Adrenal gland (tissue), 12 donors: Measurements from ENCODE around the gene SERPIND1. TPM values are rescaled to one million over a fixed set of nuclear protein-coding genes. Genes with fewer than 3 reads are reported as not detected.
A peak's percentile ranks its signal among the peaks of the same experiment; 100 is the strongest.
"Not testable (repeated sequence)": the region's sequence is repeated elsewhere in the genome, so short reads cannot be mapped to it uniquely, and the experiment has no call there.

ENCODE experiments used
- DNase-seq, 7 donors: peaks; one replicate each; pipeline ENCODE4 v3.0.0-alpha.2; 2019 to 2020
- H3K27ac ChIP-seq, 5 donors: fragments of 200-600 bp; sonication (generic) in 4 of 5; 1 replicate in 3 of 5; 2 replicates in 2 of 5; pipeline versions ENCODE4 v1.5.1 to v1.8.0; 2016 to 2020; ENCODE audit warnings: mild to moderate bottlenecking in 1 of 5
- H3K27me3 ChIP-seq: fragments of 200-600 bp; 2 replicates; pipeline ENCODE4 v1.8.0; 2021
- H3K36me3 ChIP-seq, 2 donors: fragments of 200-600 bp; replicated peaks in 1 of 2; 1 replicate in 1 of 2; 2 replicates in 1 of 2; pipeline versions ENCODE4 v1.5.1 to v1.8.0; 2018 to 2022
- H3K4me1 ChIP-seq, 2 donors: fragments of 200-600 bp; replicated peaks in 1 of 2; 1 replicate in 1 of 2; 2 replicates in 1 of 2; pipeline versions ENCODE4 v1.5.1 to v1.8.0; 2018 to 2021
- H3K4me3 ChIP-seq, 4 donors: fragments of 200-600 bp; sonication (generic) in 3 of 4; one replicate each; pipeline ENCODE4 v1.5.1; 2016 to 2018
- H3K9me3 ChIP-seq, 3 donors: fragments of 200-600 bp; sonication (generic) in 1 of 3; replicated peaks in 1 of 3; 1 replicate in 2 of 3; 2 replicates in 1 of 3; pipeline versions ENCODE4 v1.5.1 to v1.8.0; 2016 to 2021
- CTCF ChIP-seq, 6 experiments: fragments of 450-650 bp in 4 of 6; fragments of 200-600 bp in 2 of 6; sonication (generic) in 1 of 6; IDR thresholded peaks; 1 replicate in 5 of 6; 2 replicates in 1 of 6; pipeline versions ENCODE4 v1.5.1 to v1.8.0; 2016 to 2021; ENCODE audit warnings: antibody characterized with exemption in 6 of 6, mild to moderate bottlenecking in 2 of 6, moderate library complexity in 1 of 6
- POLR2A ChIP-seq, 2 donors: fragments of 450-650 bp; IDR thresholded peaks; one replicate each; pipeline ENCODE4 v1.6.1; 2017; ENCODE audit warnings: antibody characterized with exemption in 2 of 2, mild to moderate bottlenecking in 2 of 2, moderate library complexity in 1 of 2
- WGBS, 4 donors: extraction: QIAGEN DNeasy Blood & Tissue Kit in 2 of 4; methylation state at CpG; one replicate each; pipeline versions ENCODE4 v1.1.5 to v1.1.7; 2013 to 2017; 5-methylcytosine and 5-hydroxymethylcytosine counted together
- intact Hi-C, 2 donors: fragments of 100-400 bp; cut with DNase I; formaldehyde crosslinking; loops; one replicate each; pipeline versions ENCODE4 v1.14.1 to v1.15.0; 2022 to 2023
- polyA plus RNA-seq, 3 donors: library from polyadenylated mRNA; stranded (reverse); fragments of 200-250 nt in 2 of 3; fragments of 350-450 nt in 1 of 3; fragmentation: Illumina TruSeq in 1 of 3; extraction: RNeasy Lipid Tissue Mini Kit (QIAGEN cat#74804) in 1 of 3; gene quantifications; one replicate each; pipeline ENCODE4 v1.2.3, GENCODE V29; 2013 to 2014
- total RNA-seq, 9 donors: library from RNA; depleted of rRNA in 4 of 9; stranded (reverse); fragments of >200 nt in 4 of 9; fragments of 120-200 nt in 1 of 9; fragmentation: NEBNext Ultra II Directional in 1 of 9; extraction: Animal tissue kit (Norgen Biotek cat#: 25700) in 1 of 9; gene quantifications; one replicate each; pipeline versions ENCODE4 v1.1.0 to v1.2.4, GENCODE V29; 2013 to 2023
- donor health status: healthy with polysubstance abuse.
- donor health status: Bipolar disorder and iron deficiency.
- donor health status: DM: yes; HTN: yes; CAD: no.
- donor health status: DM: no; HTN: no; CAD: no.
- donor health status: DM: no; HTN: no; CAD: no.
- donor health status: DM: yes; HTN: yes; CAD: no.

Gene SERPIND1
- total and polyA plus RNA-seq, 12 donors: 0.10 to 1.0 (median 0.17) TPM; not detected in 2

DNA sequence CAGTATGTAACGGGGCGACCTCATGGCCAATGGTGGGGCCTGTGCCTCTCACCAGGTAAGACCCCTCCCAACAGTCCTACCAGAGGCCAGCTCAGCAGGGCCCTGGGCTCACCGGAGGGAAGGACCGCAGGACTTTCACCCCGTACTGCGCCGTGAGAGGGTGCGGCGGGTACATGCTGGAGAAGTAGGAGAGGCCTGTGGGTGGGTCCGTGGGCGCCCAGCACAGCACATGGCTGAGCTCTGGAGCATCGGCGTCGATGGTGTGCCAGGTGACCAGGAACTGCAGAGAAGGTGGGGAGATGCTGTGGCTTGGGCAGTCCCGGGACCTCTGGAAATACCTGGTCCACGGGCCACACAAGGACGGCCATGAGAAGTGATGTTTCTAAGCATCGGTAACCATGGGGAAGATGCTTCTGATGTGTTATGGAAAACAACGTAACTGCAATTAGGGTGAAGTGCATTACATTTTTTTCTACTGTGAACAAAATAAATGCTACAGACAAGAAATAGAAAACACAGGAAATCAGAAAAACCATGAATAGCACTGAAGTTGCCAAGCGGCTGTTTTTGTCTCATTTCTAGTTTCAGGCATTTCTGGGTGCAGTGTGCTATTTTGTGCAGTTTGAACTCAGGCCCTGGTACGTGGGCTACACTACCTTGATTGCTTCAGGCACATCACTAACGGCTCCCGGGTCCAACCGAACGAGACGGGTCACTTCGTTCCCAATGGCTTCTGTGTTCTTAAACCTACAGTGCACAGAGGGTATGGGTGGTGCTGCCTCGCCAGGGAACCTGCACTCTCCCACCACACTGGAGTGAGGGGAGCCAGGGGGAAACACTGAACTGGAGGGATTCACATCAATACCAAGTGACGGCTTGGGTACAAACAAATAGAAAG is 46.5 kb upstream of the SERPIND1 start:
- H3K27me3 ChIP-seq: no peaks in the 10 kb centered on the region
- no peak for DNase-seq
- no peak overlapping the region for H3K27ac ChIP-seq
- intact Hi-C loops: loop anchor here in 1 of 2 donors (10.0 kb wide), 1 partner anchor 57 kb away; no protein-coding TSS in a partner anchor
- H3K4me3 ChIP-seq: no peak overlapping the region
- H3K36me3 ChIP-seq: peaks cover 0 to 61% of the 10 kb centered on the region in 2 donors
- no peaks in the 10 kb centered on the region for H3K4me1 ChIP-seq
- WGBS, 4 donors: 88 to 92% (median 91%) methylated on average over 29 of the region's 29 CpGs
- H3K9me3 ChIP-seq: no peaks in the 10 kb centered on the region
- TF ChIP-seq CTCF (IDR thresholded peaks at IDR 0.05) (no peak), POLR2A (IDR thresholded peaks at IDR 0.05) (no peak)

GRCh38 chr22:20728523-20729190 is 45.3 kb upstream of the SERPIND1 start:
- Histone ChIP-seq H3K27me3 (no peaks in the 10 kb centered on the region), H3K9me3 (no peaks in the 10 kb centered on the region), H3K36me3 (peaks cover 0 to 61% of the 10 kb centered on the region in 2 donors), H3K4me1 (no peaks in the 10 kb centered on the region), H3K27ac (no peak overlapping the region), H3K4me3 (no peak overlapping the region)
- intact Hi-C loops: loop anchor here in 1 of 2 donors (10.0 kb wide), 1 partner anchor 56 kb away; no protein-coding TSS in a partner anchor
- no peak for DNase-seq
- 90 to 98% (median 95%) methylated on average over 4 to 10 of the region's 10 CpGs for WGBS, 4 donors
- no peak for TF ChIP-seq POLR2A (IDR thresholded peaks at IDR 0.05)

DNA sequence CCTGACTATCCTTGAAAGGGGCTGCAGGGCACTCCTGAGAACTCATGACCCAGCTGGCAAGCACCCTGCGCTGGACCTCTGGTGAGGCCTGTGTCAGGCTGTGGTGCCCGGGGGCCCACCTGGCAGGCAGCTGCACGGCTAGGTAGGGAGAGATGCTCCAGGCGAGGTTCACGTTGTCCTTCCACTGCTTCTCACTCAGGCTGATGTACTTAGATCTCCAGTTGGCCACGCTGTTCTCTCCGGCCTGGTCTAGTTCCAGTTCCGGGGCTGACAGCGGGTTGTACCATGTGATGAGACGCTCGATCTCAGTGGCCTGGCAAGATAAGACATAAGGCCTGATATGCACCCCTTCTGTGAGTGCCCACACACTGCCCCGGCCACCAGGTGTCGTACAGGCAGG is 44.7 kb upstream of the SERPIND1 start:
- no peak overlapping the region for H3K27ac ChIP-seq
- 85 to 93% (median 88%) methylated on average over 5 to 13 of the region's 13 CpGs for WGBS, 4 donors
- no peaks in the 10 kb centered on the region for H3K27me3 ChIP-seq
- no peaks in the 10 kb centered on the region for H3K9me3 ChIP-seq
- no peak for TF ChIP-seq POLR2A (IDR thresholded peaks at IDR 0.05)
- no peak for TF ChIP-seq CTCF (IDR thresholded peaks at IDR 0.05)
- peaks cover 0 to 61% of the 10 kb centered on the region in 2 donors for H3K36me3 ChIP-seq
- DNase-seq: peak in 1 of 7 donors; percentile 63
- intact Hi-C loops: loop anchor here in 1 of 2 donors (10.0 kb wide), 1 partner anchor 56 kb away; no protein-coding TSS in a partner anchor
- no peak overlapping the region for H3K4me3 ChIP-seq
- H3K4me1 ChIP-seq: no peaks in the 10 kb centered on the region

- 93 to 100% (median 94%) methylated on average over 2 to 4 of the region's 8 CpGs for WGBS, 4 donors
- intact Hi-C loops, DNase-seq, H3K4me3 ChIP-seq, H3K9me3 ChIP-seq, H3K4me1 ChIP-seq, H3K27ac ChIP-seq, H3K27me3 ChIP-seq: not testable (repeated sequence)
- peaks cover 0 to 36% of the 10 kb centered on the region in 2 donors for H3K36me3 ChIP-seq
Observed at GRCh38 chr22:20732431-20732830, 41.5 kb upstream of the SERPIND1 start.

DNA sequence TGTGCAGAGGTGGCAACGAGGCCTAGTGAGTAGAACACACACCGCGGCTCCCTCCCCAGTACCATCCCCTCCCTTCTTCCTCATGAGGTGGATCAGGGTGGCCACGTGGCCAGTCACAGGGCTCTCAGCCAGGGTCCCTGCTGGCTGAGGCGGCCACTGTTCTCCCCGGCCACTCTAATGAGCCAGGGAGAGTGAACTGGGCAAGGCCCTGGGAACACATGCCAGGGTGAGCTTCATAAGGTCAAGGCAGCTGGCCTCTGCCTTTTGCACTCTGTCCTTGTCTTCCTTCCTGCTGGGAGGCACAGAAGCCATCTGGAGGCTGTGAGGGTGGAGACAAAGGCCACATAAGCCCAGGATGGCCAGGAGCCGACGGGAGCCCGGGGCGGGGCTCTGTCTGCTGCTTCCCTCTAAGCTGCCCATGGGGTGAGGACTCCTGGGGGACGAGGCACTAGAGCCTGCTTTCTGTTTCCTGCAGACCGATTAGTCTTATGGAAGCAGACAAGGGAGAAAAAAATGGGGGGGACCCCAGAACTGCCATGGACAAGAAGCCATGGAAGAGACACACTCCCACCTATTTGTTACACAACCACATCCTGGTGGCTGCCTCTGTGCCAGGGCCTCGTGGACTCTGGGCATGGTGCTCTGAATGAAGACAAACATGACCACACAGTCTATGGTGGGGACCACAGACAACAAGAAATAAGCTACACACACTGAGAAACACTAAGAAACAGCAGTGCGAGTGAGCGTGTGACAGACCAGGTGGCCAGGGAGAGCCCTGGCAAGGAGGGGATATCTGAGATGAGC is 38.4 kb upstream of the SERPIND1 start:
- H3K9me3 ChIP-seq, H3K27me3 ChIP-seq, H3K4me3 ChIP-seq, H3K4me1 ChIP-seq, intact Hi-C loops: not testable (repeated sequence)
- Histone ChIP-seq H3K36me3 (peaks cover 0 to 13% of the 10 kb centered on the region in 2 donors), H3K27ac (peak overlapping the region in 1 of 5 donors; percentile 49)
- 43 to 60% (median 50%) methylated on average over 9 of the region's 15 CpGs for WGBS, 4 donors
- peak in 5 of 7 donors; percentile 38 to 71 (median 50) for DNase-seq

DNA sequence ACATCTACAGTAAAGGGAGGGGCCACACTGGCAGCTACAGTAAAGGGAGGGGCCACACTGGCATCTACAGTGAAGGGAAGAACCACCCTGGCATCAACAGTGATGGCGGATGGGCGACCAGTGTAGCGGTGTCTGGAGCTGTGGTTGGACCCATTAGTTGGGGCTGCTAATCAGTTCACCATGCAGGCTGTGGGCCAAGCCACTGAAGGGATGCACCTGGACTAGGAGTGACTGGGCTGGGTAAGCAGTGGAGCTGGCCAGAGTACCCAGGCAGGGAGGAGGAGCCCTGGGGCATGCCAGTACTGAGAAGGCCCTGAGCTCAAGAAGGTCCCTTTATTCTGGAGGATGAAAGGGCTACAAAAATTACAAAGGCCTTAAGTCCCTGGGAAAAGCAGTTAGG is 37.0 kb upstream of the SERPIND1 start:
- DNase-seq, H3K4me1 ChIP-seq, intact Hi-C loops, H3K4me3 ChIP-seq, H3K9me3 ChIP-seq, H3K27ac ChIP-seq, H3K27me3 ChIP-seq: not testable (repeated sequence)
- H3K36me3 ChIP-seq: peaks cover 0 to 13% of the 10 kb centered on the region in 2 donors
- 93 to 97% (median 94%) methylated on average over 3 of the region's 3 CpGs for WGBS, 4 donors
